Prostate gland (tissue), 2 donors: Measurements from ENCODE around the gene LARGE1.

Experiments
- CTCF ChIP-seq, 4 experiments: fragments of 200-600 bp in 2 of 4; fragments of 450-650 bp in 2 of 4; sonication (generic) in 2 of 4; IDR thresholded peaks; 1 replicate in 3 of 4; 2 replicates in 1 of 4; pipeline ENCODE4 v1.5.1; 2016 to 2019; ENCODE audit warnings: antibody characterized with exemption in 4 of 4, mild to moderate bottlenecking in 2 of 4, moderate library complexity in 2 of 4
- POLR2A ChIP-seq: fragments of 450-650 bp; IDR thresholded peaks from one replicate; pipeline ENCODE4 v1.6.1; 2016; ENCODE audit warnings: antibody characterized with exemption, mild to moderate bottlenecking
- POLR2AphosphoS5 ChIP-seq: sonication (generic); formaldehyde crosslinking; IDR thresholded peaks from one replicate; pipeline ENCODE4 v1.6.1; 2017; ENCODE audit warnings: antibody characterized with exemption

- no peak for TF ChIP-seq CTCF (IDR thresholded peaks at IDR 0.05)
- no peak for TF ChIP-seq POLR2AphosphoS5
- no peak for TF ChIP-seq POLR2A
These were observed 294.3 kb downstream of the LARGE1 start for GRCh38 chr22:33625959-33626358.
